ENCODE data around the gene FRS2.
"Not testable (repeated sequence)": the region's sequence is repeated elsewhere in the genome, so short reads cannot be mapped to it uniquely, and the experiment has no call there.

The FRS2 gene

GRCh38 chr12:69602954-69603353 is 132.8 kb downstream of the FRS2 start:
- H3K27ac ChIP-seq, result no peak overlapping the region
- CTCF ChIA-PET, result no interaction called here
- no peak for TF ChIP-seq CTCF (conservative IDR thresholded peaks at IDR 0.05; ENCODE audit: low read depth)
- no peak for DNase-seq (ENCODE audit: low spot score)
- POLR2A ChIA-PET (ENCODE audit: low non-redundant PET), result no interaction called here

- DNase-seq (ENCODE audit: low spot score); CTCF ChIA-PET; H3K27ac ChIP-seq: not testable (repeated sequence)
These were observed 133.4 kb downstream of the FRS2 start for GRCh38 chr12:69603556-69603955.

GRCh38 chr12:69604275-69604674 is 134.1 kb downstream of the FRS2 start:
- H3K27ac ChIP-seq; POLR2A ChIA-PET (ENCODE audit: low non-redundant PET); CTCF ChIA-PET; DNase-seq (ENCODE audit: low spot score): not testable (repeated sequence)

More at GRCh38 chr12:69603556-69603955, 133.4 kb downstream of the FRS2 start:
- POLR2A ChIA-PET (ENCODE audit: low non-redundant PET), result not testable (repeated sequence)

GRCh38 chr12:69608114-69608513 is 137.9 kb downstream of the FRS2 start:
- TF ChIP-seq CTCF (conservative IDR thresholded peaks at IDR 0.05; ENCODE audit: low read depth), result no peak
- no peak overlapping the region for H3K27ac ChIP-seq
- ChIA-PET POLR2A (ENCODE audit: low non-redundant PET) (no interaction called here), CTCF (interaction anchor here (0.7 to 0.8 kb wide), 2 partner anchors 15 to 694 kb away, joined by 4 read pairs; no protein-coding TSS in a partner anchor)
- DNase-seq (ENCODE audit: low spot score), result no peak

- no peak for TF ChIP-seq CTCF (conservative IDR thresholded peaks at IDR 0.05; ENCODE audit: low read depth)
- ChIA-PET CTCF (interaction anchor here (0.5 to 1.0 kb wide), 3 partner anchors 10 to 39 kb away, joined by 3 to 5 read pairs (median 3); no protein-coding TSS in a partner anchor), POLR2A (ENCODE audit: low non-redundant PET) (no interaction called here)
- DNase-seq (ENCODE audit: low spot score), result no peak
- H3K27ac ChIP-seq, result no peak overlapping the region
These were observed 139.9 kb downstream of the FRS2 start for GRCh38 chr12:69610126-69610525.

- TF ChIP-seq CTCF (conservative IDR thresholded peaks at IDR 0.05; ENCODE audit: low read depth), result no peak
- CTCF ChIA-PET, result interaction anchor here (0.5 to 0.9 kb wide), 3 partner anchors 21 to 76 kb away, joined by 3 to 5 read pairs (median 3); no protein-coding TSS in a partner anchor
- POLR2A ChIA-PET (ENCODE audit: low non-redundant PET), result no interaction called here
- H3K27ac ChIP-seq, result no peak within 1 kb of the TSS
- DNase-seq (ENCODE audit: low spot score), result no peak
These were observed 140.5 kb downstream of the FRS2 start, which contains the start of gene LRRC10 for GRCh38 chr12:69610729-69611128. Gene LRRC10 (minus strand): TSS chr12:69610907. CDS start chr12:69610838, 69 bp downstream.

- TF ChIP-seq CTCF (conservative IDR thresholded peaks at IDR 0.05; ENCODE audit: low read depth), result no peak
- DNase-seq (ENCODE audit: low spot score), result no peak
- H3K27ac ChIP-seq, result no peak overlapping the region
- CTCF ChIA-PET, result no interaction called here
- POLR2A ChIA-PET (ENCODE audit: low non-redundant PET), result no interaction called here
These were observed 143.2 kb downstream of the FRS2 start for GRCh38 chr12:69613351-69613750.

GRCh38 chr12:69616025-69616424 is 145.8 kb downstream of the FRS2 start:
- TF ChIP-seq CTCF (conservative IDR thresholded peaks at IDR 0.05; ENCODE audit: low read depth), result no peak
- CTCF ChIA-PET, result no interaction called here
- POLR2A ChIA-PET (ENCODE audit: low non-redundant PET), result no interaction called here
- no peak for DNase-seq (ENCODE audit: low spot score)
- H3K27ac ChIP-seq, result no peak overlapping the region

Data from RWPE1 (cell line).